Right ventricle myocardium superior (tissue), 1 donor: ENCODE data around the gene PEX6. TPM values are rescaled to one million over a fixed set of nuclear protein-coding genes. Genes with fewer than 3 reads are reported as not detected.
A peak's percentile ranks its signal among the peaks of the same experiment; 100 is the strongest.
"Not testable (repeated sequence)": the region's sequence is repeated elsewhere in the genome, so short reads cannot be mapped to it uniquely, and the experiment has no call there.

ENCODE experiments used
- ATAC-seq: fragments of 200-7000 bp; cut with Tn5 transposase; one replicate; pipeline ENCODE4 v1.9.1; 2020; ENCODE audit warnings: mild to moderate bottlenecking; ENCODE audit not compliant: poor library complexity
- DNase-seq: peaks from one replicate; pipeline ENCODE4 v3.0.0-alpha.2; 2020
- intact Hi-C: fragments of 100-400 bp; cut with DNase I; formaldehyde crosslinking; loops from one replicate; pipeline ENCODE4 v1.11.2; 2022
- total RNA-seq: library from RNA; stranded (reverse); fragmentation: NEBNext Ultra II Directional; extraction: Animal tissue kit (Norgen Biotek cat#: 25700); gene quantifications from one replicate; pipeline ENCODE4 v1.2.1, GENCODE V29; 2021
- donor health status: DM: no; HTN: yes; CAD: no; lungs with severe emphysema.

PEX6 gene
- total RNA-seq, 1 donor from 2014 or later, result 27.1 TPM

DNA sequence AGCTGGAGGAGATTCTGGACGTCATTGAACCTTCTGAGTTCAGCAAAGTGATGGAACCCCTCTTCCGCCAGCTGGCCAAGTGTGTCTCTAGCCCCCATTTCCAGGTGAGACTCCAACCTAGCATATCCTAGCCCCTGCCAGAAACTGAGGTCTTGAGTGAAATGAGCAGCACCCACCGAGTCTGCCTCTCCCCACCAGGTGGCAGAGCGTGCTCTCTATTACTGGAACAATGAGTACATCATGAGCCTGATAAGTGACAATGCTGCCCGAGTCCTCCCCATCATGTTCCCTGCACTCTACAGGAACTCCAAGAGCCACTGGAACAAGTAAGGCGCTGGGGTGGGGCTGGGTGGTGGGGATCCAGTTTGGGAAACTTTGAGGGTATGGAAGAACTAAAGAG is 30.1 kb upstream of the PEX6 start:
- DNase-seq (peak; percentile 71), ATAC-seq (peak; percentile 14)
- intact Hi-C loops, result loop anchor here (2.0 kb wide), 1 partner anchor 134 kb away; no protein-coding TSS in a partner anchor

DNA sequence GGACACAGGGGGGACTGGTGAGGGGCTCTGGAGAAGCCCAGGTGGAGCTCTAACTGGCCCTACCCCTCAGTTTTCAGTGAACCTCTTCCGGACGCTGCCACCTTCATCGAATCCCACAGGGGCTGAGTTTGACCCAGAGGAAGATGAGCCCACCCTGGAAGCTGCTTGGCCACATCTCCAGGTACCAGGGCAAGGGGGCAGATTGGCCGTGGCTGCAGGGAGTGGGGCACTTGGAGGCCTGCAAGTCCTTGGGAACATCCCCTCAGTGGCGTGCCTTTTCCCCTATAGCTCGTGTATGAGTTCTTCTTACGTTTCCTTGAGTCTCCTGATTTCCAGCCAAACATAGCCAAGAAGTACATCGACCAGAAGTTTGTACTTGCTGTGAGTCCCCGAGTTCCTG is 28.1 kb upstream of the PEX6 start:
- ATAC-seq, result no peak
- intact Hi-C loops, result no loop called here
- DNase-seq, result no peak

DNA sequence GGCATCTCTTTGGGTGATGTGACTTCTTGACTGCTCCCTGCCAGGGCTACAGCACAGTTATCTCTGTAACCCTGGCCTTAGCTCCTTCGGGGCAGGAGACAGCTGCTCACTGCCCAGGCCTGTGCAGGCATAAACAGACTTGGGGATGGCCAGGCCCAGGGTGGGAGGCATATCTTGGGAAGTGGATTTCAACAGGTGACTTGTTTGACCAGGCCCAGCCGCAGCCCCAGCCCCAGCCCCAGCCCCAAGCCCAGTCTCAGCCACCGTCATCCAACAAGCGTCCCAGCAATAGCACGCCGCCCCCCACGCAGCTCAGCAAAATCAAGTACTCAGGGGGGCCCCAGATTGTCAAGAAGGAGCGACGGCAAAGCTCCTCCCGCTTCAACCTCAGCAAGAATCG is 27.3 kb upstream of the PEX6 start:
- intact Hi-C loops, result no loop called here
- DNase-seq (peak; percentile 27), ATAC-seq (no peak)

DNA sequence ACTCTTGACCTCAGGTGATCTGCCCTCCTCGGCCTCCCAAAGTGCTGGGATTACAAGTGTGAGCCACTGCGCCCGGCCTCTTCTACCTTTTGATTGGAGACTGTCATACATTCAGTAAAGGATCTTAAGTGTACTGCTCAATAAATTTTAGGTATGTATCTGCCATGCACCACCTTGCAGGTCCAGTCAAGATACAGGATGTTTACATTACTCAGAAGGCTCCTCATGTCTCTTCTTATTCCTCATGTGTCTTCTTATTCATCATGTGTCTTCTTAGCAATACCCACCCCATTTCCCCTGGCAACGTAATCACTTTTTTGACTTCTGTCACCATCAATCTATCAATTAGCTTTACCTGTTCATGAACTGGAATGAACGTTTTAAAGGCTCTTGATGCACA is 26.9 kb upstream of the PEX6 start:
- DNase-seq (peak; percentile 24), ATAC-seq (no peak)
- intact Hi-C loops, result no loop called here

DNA sequence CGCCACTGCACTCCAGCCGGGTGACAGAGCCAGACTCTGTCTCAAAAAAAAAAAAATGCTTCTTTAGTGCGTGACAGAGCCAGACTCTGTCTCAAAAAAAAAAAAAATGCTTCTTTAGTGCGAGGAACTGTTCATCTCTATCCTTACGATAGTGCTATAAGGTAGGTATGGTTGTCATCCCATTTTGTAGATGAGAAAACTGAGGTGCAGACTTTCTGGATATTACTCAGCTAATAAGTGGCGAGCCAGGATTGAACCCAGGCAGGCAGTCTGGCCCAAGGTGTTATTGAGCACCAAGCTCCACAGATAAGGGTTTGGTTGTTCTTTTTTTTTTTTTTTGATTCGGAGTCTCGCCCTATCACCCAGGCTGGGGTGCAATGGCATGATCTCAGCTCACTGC is 22.9 kb upstream of the PEX6 start:
- intact Hi-C loops, result no loop called here
- DNase-seq (no peak), ATAC-seq (no peak)

DNA sequence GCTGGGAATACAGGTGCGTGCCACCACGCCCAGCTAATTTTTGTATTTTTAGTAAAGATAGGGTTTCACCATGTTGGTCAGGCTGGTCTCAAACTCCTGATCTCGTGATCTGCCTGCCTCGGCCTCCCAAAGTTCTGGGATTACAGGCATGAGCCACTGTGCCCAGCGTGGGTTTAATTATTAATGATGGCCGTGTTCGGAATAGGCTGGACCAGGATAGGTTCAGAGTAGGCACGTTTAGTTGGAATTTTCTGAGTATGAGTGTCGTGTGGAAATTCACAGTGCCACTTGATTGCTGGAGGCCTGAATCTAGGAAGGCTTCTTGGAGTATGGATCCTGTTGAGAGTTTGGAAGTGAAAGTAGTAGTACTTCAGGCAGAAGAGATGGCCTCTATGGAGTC is 19.2 kb upstream of the PEX6 start:
- ATAC-seq, intact Hi-C loops, DNase-seq: not testable (repeated sequence)

DNA sequence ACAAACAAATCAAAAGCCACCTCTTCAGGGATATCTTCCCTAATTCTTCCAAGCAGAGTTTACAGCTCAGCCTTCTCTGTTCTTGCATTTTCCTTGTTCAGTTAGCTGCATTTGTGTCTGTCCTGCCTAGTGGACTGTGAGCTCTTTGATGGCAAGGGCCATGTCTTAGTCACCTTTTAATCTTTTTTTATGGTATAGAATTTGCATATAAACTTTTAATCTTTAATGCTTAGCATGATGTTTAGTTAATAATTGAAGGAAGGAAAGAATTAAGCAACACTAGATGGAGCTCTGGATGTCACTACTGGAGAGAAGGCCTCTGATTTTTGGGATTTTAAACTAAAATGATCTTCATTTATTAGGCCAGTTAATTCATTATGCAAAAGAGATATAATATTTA is 17.5 kb upstream of the PEX6 start:
- DNase-seq, result no peak
- no peak for ATAC-seq
- intact Hi-C loops, result no loop called here

DNA sequence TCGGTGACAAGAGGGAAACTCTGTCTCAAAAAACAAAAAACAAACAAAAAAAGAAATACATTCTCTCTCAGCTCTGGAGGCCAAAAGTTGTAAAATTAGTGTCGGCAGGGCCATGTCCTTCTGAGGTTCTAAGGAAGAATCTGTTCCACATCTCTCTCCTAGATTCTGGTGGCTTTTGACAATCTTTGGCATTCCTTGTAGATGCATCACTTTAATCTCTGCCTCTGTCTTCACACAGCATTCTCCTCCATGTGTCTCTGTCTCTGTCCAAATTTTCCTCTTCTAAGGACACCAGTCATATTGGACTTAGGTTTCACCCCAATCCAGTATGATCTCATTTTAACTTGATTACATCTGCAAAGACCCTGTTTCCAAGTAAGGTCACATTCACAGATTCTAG is 14.5 kb upstream of the PEX6 start:
- intact Hi-C loops, result no loop called here
- ATAC-seq (no peak), DNase-seq (no peak)

DNA sequence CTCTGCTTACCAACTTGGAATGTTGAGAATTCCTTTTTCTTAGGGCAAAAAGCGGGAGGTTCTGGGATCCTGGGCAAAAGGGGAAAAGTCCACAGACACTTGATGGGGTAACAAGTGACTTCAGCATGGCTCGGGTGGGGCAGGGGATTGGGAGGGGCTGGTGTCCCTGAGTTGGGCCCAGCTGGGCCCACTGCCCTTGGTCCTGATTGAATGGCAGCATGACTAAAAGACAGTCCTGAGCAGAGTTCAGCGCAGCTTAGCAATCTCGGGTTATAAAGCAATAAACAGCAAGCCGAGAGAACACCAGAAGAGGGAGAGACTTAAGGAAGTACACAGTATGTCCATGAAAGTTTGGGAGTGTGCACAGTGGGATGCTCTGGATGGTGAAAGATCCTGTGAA is 10.9 kb upstream of the PEX6 start:
- ATAC-seq (no peak), DNase-seq (peak; percentile 6)
- intact Hi-C loops, result no loop called here

DNA sequence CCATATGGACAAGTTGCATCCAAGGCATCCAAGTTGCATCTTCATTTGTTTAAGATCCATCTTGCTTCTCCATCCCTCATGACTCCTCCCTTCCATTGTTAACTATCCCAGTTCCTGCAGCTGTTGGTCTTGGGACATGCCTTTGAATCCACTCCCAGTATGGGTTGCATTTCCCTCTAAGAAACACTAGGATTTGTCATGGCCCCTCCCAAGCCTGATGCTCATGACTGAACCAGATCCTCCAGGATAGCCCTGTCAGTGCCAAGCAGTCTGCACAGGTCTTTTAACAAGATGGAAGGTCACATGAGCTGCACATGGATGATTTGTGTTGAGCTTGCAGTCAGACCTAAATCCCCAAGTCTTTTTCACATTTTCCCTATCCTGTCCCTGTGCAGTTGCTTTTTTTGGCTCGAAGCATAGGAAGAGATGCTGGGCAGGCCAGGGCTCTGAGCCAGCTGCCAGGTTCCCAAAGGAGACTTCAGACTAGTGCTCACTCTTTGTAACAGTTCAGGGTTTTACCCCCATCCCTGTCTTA is 9.6 kb upstream of the PEX6 start:
- no peak for ATAC-seq
- intact Hi-C loops, result no loop called here
- peak; percentile 43 for DNase-seq

DNA sequence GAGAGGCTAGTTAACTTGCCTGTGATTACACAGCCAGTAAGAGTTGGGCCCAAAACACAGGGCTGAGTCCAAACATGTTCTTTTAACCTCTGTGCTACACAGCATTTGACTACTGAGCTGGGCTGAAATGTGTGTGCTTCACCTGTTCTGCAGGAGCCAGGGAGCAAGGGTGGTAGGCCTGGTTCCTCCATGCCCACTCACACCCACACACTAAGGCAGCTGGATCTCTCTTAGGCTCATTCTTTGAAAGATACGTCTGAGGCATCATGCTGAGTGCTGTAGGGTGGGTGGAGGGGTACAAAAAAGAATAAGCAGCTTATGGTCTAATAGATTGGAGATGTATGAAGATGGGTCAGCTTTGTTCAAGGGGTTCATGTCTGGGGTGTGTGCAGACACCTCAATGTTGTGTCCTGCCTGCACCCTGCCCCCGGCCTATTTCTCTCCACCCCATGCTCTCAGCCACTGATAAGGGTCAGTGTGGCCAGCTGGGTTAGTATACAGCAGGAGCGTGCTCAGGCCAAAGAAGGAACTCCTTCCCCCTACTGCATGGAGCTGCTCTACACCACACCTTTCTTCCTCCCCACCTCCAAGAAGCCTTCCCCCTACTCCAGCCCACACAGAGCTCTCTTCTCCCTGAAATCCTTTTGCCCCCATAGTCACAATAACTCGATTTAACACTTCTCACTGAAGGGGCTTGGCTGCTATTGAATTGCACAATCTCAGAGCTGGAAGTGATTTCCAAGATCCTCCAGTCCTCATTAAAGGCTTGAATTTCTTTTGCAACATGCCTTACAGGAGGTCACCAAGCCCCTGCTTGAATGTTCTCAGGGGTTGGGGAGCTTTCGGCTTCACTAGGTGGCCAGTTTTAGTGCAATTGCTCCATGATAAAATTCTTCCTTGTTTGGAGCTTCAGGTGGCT is 8.8 kb upstream of the PEX6 start:
- intact Hi-C loops, result no loop called here
- ATAC-seq (no peak), DNase-seq (peak; percentile 27)

DNA sequence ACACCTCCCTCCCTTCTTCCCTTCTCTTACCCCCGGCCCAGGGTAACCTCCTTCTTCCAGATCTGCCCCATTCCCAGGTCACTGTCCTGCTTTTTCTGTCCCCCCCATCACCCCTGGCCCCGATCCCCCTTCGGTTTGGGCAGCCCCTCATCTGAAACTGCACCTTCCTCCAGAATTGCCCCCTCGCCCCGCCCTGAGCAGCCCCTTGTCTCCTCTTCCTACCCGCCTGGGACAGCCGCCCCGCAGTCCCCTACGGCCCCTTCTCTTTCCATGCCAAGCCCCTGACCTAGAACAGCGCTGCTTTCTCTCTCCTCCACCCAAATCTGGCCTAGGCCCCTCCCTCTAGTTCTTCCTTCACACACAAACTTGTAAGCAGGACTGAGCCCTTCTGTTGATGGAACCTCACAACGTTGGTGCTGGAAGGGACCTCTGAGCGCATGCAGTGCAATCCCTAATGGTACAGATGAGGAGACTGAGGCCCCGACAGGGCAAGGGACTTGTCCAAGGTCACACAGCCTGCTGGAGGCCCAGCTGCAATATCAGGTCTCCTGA is 6.0 kb upstream of the PEX6 start:
- DNase-seq, result no peak
- peak; percentile 6 for ATAC-seq
- intact Hi-C loops, result loop anchor here (2.0 kb wide), 1 partner anchor 28 kb away; the partner anchor contains the start of gene MEA1

DNA sequence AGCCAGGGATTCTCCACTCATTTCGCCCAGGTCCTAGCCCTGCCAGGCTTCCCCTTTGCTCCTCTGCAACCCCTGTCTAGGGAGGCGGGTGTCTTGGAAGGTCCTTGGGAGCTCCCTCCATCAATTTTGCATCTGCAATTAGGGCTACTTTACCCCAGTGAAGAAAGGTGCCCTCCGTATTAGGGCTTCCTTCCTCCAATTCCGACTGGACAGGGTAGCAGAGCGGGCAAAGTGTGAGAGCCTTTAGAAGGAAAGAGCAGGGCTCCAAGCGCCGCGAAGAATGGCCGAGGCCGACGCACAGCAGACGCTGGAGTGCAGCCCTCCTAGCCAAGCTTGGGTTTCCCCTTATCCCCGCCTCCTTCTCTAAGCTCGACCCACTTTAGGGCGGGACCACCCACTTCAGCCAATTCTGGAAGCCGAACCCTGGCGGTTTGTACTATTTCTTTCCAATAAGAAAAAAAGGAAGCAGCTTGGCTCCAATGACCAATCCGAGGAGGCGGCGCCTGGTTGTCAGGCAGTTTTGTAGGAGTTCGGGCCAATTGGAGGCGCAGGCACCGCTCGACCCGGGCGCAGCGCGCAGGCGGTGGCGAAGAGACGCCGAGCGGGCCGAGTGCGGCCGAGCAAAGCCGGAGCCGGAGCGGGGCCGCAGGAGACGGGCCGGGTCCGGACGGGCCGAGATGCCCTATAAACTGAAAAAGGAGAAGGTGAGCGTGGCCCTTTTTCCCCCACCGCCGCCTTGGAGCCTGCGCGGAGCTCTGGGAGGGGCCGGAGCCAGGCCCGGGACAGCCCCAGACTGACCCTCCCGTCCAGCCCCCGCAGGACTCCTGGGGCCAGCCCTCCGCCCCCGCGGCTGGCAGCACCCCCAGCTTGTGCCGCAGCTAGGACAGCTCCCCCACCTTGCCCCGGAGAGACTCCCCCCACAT is 5.3 kb upstream of the PEX6 start, which contains the start of gene PPP2R5D:
PPP2R5D (plus strand) TSS at position 570 of the 923 bp plus-strand sequence; CDS start at position 678, 108 bp downstream.
- intact Hi-C loops, result loop anchor here (2.0 kb wide), 1 partner anchor 29 kb away; the partner anchor contains the start of gene MEA1
- ATAC-seq (peak; percentile 96), DNase-seq (peak; percentile 98)

DNA sequence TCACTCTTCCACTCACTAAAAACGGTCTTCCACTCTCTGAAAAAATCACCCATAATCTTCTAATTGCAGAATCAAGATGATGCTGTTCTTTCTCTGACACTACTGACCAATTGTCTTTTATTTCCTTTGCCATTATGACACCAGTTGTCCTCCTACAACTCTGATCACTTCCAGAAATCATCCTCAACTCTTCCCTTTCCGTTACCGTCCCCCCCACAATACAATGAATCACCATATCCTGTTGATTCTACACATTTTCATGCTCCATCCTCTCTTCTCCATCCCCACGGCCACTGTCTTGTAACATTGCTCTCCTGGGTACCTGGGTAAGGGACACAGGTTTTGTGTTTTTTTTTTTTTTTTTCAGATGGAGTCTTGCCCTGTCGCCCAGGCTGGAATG is 2.9 kb upstream of the PEX6 start:
- intact Hi-C loops, result no loop called here
- DNase-seq, result peak; percentile 28
- no peak for ATAC-seq

DNA sequence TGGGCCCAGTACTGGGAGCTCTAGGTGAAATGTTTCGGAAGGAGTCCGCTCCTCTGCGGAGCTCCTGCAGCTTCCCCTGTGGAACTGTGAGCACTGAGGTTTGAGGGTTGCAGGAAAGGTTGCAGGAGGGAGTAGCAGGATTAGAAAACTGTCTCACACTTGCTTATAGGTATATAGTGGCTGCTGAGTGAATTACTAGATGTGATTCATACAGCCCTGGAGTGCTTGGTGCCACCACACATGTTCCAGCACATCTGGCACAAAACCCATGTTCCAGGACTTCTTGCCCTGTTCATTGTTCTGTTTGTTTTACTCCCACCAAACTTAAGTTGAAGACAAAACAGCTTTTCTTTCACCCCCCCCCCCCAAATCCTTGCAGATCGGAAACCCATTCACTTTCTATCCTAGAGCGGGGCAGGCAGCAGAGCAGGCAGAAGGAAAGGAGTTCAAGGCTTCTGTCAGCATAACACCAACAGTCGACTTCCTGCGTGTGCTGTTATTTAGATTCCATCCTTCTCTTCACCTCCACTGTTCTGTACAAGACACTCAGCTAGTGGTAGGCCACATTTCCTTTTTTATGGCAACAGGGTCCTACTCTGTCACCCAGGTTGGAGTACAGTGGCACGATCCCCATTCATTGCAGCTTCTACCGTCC is 669 bp upstream of the PEX6 start:
- ATAC-seq (peak; percentile 5), DNase-seq (peak; percentile 13)
- intact Hi-C loops, result loop anchor here (10.0 kb wide), 1 partner anchor 75 kb away; no protein-coding TSS in a partner anchor

DNA sequence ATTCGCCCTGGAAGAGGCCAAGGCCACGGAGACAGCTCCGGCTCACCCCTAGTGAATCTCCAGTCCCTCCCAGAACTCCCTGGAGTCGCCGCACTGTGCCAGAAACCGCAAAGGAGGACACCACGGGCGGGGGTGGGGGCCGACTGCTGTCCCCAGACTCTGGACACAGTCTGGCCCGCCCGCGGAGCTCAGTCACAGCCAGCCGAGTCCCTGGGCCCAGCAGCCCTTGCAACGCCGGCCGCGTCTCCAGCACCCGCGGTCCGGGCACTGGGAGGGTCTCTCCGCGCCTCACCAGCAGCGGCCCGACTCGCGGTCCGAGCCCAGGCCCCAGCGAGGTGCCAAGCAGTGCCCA is 518 bp downstream of the PEX6 start:
- ATAC-seq (peak; percentile 15), DNase-seq (peak; percentile 55)
- intact Hi-C loops, result loop anchor here (10.0 kb wide), 1 partner anchor 74 kb away; no protein-coding TSS in a partner anchor

DNA sequence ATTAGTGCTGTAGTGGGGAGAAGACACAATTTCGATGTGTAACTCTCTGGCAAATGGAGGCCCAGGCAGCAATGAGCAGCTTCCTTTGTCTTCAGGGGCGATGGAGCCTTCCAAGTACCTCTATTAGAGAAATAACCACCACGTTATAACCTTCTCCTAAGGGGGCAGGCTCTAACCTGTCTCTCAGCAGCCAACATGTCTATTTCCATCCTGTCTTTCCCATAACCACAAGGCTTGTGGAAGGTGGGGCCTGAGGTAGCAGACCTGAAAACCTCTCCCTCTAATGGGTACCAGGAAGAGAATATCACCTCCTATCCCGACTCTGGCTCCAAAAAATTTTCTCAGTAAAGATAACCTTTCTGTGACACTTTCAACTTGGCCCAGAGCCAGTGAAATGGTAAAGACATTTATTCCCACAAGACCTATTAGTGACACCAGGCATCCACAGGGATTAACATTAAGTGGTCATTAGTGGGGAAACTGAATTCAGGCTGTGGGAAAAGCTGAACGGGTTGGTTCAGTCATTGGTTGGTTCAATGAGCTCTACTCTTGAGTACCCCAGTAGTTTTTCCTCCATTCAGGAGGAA is 4.0 kb downstream of the PEX6 start:
- intact Hi-C loops, result loop anchor here (10.0 kb wide), 1 partner anchor 70 kb away; no protein-coding TSS in a partner anchor
- no peak for DNase-seq
- ATAC-seq, result no peak

DNA sequence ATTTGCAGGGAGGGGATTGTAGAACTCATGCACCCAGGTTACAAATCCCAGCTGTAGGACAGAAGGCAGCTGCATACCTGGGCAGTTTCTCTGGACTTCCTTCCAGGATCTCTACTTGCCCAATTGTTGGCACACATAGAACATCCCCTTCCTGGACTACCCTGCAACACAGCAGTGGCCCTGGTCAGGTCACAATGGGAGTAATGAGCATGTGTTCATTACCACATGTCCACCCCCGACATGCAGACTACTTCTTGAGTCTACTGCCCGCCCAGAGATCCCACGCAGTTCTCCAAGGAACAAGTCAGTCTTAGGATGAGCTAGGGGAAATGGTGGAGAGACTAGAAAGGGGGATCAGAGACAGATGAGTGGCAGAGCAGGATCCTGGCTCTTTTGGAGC is 5.1 kb downstream of the PEX6 start:
- no peak for DNase-seq
- intact Hi-C loops, result loop anchor here (10.0 kb wide), 1 partner anchor 69 kb away; no protein-coding TSS in a partner anchor
- ATAC-seq, result no peak
